Stimulated activated CD8-positive, alpha-beta memory T cell treated with anti-CD3 and anti-CD28 coated beads, Interleukin-7, amount 100 ng/mL, for 4 hours (primary cell): Measurements from ENCODE around the gene C14orf180.
"Not testable (repeated sequence)": the region's sequence is repeated elsewhere in the genome, so short reads cannot be mapped to it uniquely, and the experiment has no call there.

ENCODE experiments used
- DNase-seq, 2 donors: peaks; one replicate each; pipeline ENCODE4 v3.0.0-alpha.2; 2020; ENCODE audit warnings: low read depth in 2 of 2

Gene C14orf180

GRCh38 chr14:104578321-104578720 is 1.2 kb upstream of the C14orf180 start:
- no peak for DNase-seq

- DNase-seq: not testable (repeated sequence)
These were observed 375 bp downstream of the C14orf180 start for GRCh38 chr14:104579939-104580338.

- DNase-seq: no peak
These were observed 1.4 kb downstream of the C14orf180 start for GRCh38 chr14:104580961-104581360.

GRCh38 chr14:104581521-104581920 is 2.0 kb downstream of the C14orf180 start:
- DNase-seq: no peak

GRCh38 chr14:104582005-104582404 is 2.4 kb downstream of the C14orf180 start:
- no peak for DNase-seq

GRCh38 chr14:104582662-104583061 is 3.1 kb downstream of the C14orf180 start:
- no peak for DNase-seq

- no peak for DNase-seq
These were observed 4.1 kb downstream of the C14orf180 start for GRCh38 chr14:104583424-104584306.

- DNase-seq: no peak
These were observed 5.0 kb downstream of the C14orf180 start for GRCh38 chr14:104584557-104584956.

- no peak for DNase-seq
These were observed 6.6 kb downstream of the C14orf180 start for GRCh38 chr14:104585966-104586697.

GRCh38 chr14:104586832-104587620 is 7.5 kb downstream of the C14orf180 start:
- no peak for DNase-seq

- DNase-seq: no peak
These were observed 8.1 kb downstream of the C14orf180 start for GRCh38 chr14:104587641-104588040.

- DNase-seq: no peak
These were observed 8.7 kb downstream of the C14orf180 start for GRCh38 chr14:104588066-104588857.

- DNase-seq: no peak
These were observed 10.0 kb downstream of the C14orf180 start for GRCh38 chr14:104589338-104590195.

GRCh38 chr14:104590240-104590965 is 10.8 kb downstream of the C14orf180 start:
- DNase-seq: no peak

- no peak for DNase-seq
These were observed 11.5 kb downstream of the C14orf180 start for GRCh38 chr14:104591031-104591430.

GRCh38 chr14:104591506-104592291 is 12.1 kb downstream of the C14orf180 start:
- DNase-seq: no peak

GRCh38 chr14:104592292-104592672 is 12.7 kb downstream of the C14orf180 start:
- DNase-seq: no peak

GRCh38 chr14:104592785-104593184 is 13.2 kb downstream of the C14orf180 start:
- no peak for DNase-seq

GRCh38 chr14:104593241-104593701 is 13.7 kb downstream of the C14orf180 start:
- DNase-seq: no peak
